ENCODE measurements around the gene CMTM5.

CMTM5 gene

DNA sequence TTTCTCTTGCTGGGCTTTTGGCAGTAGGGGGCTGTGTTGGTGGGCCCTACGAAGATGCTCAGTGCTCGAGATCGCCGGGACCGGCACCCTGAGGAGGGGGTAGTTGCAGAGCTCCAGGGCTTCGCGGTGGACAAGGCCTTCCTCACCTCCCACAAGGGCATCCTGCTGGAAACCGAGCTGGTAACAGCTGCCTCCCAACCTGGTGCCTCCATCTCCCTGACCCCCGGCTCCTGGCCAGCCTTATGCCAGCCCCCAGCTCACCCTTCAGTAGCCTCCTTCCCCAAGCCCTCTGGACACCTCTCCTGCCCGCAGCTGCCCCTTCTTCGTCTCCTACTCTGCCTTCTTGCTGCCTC lies 328 bp downstream of the CMTM5 start:
- DNase-seq (ENCODE audit: low spot score in 2 of 2) = no peak
- Mint-ChIP-seq H3K36me3 (ENCODE audit: insufficient read depth) (peaks cover 1% of the 10 kb centered on the region), H3K4me3 (no peak overlapping the region), H3K4me1 (no peaks in the 10 kb centered on the region), H3K27ac (ENCODE audit: low read depth) (no peak overlapping the region), H3K27me3 (peaks cover 46% of the 10 kb centered on the region), H3K9me3 (no peaks in the 10 kb centered on the region)
- no peak for ATAC-seq (replicated peaks; ENCODE audit: extremely low read depth, poor library complexity, severe bottlenecking)

DNA sequence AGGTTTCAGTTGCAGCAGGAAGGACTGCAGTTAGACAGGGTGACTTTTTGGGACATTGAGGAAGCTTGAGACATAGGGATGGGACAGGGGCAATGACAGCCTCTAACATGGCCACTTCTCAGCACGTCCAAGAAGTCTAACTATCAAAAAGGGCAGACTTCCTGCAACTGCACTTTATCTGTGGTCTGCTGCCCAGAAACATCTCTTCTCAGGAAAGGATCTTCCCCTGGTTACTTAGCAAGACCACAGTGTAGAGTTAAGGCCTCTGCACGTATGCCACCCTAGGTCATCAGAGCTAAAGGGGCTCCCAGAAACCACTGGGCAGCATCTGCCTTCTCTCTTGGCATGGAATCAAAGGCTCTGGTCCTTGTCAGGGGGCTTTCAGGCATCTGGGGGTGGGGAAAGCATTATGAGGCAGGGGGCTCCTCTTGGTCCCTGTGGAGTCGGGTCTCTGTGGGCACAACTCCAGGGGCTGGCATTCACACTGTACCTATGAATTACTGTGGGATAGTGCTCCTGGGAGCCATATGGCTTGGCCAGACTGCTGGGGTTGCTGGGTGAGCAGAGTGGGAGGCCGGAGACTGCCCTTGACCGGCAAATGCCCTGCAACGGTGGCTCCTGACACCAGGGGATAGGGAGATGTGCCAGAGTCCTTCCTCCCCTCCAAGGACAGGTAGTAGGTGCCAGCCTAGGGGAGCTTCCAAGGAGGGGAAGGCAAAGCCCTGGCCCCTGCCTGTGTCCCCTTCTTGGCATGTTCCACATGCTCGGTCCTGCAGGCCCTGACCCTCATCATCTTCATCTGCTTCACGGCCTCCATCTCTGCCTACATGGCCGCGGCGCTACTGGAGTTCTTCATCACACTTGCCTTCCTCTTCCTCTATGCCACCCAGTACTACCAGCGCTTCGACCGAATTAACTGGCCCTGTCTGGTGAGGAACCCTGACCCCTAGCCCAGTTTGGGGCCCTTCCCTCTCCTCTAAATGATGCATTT lies 1.0 kb downstream of the CMTM5 start:
- H3K27ac Mint-ChIP-seq (ENCODE audit: low read depth) = no peak overlapping the region
- no peaks in the 10 kb centered on the region for H3K4me1 Mint-ChIP-seq
- H3K4me3 Mint-ChIP-seq = no peak overlapping the region
- no peak for ATAC-seq (replicated peaks; ENCODE audit: extremely low read depth, poor library complexity, severe bottlenecking)
- H3K9me3 Mint-ChIP-seq = no peaks in the 10 kb centered on the region
- peaks cover 53% of the 10 kb centered on the region for H3K27me3 Mint-ChIP-seq
- peaks cover 4% of the 10 kb centered on the region for H3K36me3 Mint-ChIP-seq (ENCODE audit: insufficient read depth)
- no peak for DNase-seq (ENCODE audit: low spot score in 2 of 2)

DNA sequence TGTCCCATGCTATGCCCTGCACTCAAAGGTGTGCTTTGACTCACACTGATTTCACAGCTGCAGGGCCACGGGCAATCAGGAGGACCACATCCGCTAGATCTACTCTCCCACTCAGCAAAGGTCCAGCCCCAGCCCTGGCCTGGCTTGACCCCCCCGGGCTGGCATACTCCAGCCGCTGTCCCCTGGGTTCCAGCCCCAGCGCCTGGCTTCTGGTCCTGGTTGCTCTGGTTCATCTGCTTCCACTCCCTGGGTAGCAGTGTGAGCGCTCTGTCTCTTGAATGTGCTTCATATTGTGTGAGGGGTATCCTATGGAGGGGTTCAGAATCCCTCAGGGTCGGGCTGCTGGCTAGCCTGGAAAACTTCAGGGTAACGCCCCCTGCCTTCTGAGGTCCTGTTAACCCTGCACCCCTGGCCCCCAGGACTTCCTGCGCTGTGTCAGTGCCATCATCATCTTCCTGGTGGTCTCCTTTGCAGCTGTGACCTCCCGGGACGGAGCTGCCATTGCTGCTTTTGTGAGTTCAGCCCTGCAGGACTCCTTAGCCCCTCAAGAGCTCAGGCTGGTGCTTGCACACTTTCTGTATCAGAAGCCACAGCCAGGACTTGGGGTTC lies 1.9 kb downstream of the CMTM5 start:
- Mint-ChIP-seq H3K4me3 (no peak overlapping the region), H3K9me3 (no peaks in the 10 kb centered on the region), H3K27ac (ENCODE audit: low read depth) (no peak overlapping the region), H3K27me3 (peaks cover 55% of the 10 kb centered on the region), H3K36me3 (ENCODE audit: insufficient read depth) (peaks cover 3% of the 10 kb centered on the region), H3K4me1 (no peaks in the 10 kb centered on the region)
- ATAC-seq (replicated peaks; ENCODE audit: extremely low read depth, poor library complexity, severe bottlenecking) = no peak
- DNase-seq (ENCODE audit: low spot score in 2 of 2) = no peak

DNA sequence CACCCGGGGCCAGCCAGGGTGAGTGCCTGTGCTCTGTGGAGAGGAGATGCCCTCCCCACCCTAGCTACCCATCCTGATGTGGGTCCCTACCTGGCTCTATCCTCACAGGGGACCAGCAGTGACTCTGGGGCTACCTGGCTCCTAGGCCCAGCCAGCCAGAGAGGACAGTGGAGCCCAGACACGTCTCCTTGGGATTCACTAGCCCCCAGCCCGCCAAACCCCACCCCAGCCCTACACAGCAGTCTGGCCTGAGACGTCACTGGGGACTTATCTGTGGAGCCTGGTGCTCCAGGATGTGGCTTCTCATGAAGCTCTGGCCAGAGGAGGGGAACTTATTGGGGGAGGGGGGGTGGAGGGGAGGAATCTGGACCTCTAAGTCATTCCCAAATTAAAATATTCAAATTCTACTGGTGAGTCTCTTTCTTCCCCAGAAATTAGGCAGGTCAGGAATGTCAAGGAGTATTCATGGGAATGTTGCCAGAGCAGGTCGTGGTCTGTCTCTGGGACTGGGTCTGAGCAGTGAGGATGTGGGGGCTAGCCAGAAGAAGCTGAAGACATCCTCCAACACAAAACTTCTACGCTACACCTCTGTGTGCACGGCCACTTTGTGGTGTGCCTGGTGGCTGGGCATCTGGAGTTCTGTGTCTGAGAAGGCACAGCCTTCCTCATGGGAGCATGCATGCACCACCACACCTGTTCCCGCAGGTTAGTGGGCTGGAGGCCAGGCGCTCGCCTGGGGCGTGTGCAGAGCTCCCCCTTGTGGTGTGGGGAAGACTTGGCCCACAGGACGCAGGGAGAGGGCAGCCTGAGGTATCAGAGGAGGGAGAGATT lies 2.7 kb downstream of the CMTM5 start:
- Mint-ChIP-seq H3K9me3 (no peaks in the 10 kb centered on the region), H3K4me3 (no peak overlapping the region), H3K4me1 (no peaks in the 10 kb centered on the region), H3K36me3 (ENCODE audit: insufficient read depth) (peaks cover 3% of the 10 kb centered on the region), H3K27ac (ENCODE audit: low read depth) (no peak overlapping the region), H3K27me3 (peaks cover 62% of the 10 kb centered on the region)
- ATAC-seq (replicated peaks; ENCODE audit: extremely low read depth, poor library complexity, severe bottlenecking) (peak; percentile 62), DNase-seq (ENCODE audit: low spot score in 2 of 2) (peak; percentile 32 to 44)

DNA sequence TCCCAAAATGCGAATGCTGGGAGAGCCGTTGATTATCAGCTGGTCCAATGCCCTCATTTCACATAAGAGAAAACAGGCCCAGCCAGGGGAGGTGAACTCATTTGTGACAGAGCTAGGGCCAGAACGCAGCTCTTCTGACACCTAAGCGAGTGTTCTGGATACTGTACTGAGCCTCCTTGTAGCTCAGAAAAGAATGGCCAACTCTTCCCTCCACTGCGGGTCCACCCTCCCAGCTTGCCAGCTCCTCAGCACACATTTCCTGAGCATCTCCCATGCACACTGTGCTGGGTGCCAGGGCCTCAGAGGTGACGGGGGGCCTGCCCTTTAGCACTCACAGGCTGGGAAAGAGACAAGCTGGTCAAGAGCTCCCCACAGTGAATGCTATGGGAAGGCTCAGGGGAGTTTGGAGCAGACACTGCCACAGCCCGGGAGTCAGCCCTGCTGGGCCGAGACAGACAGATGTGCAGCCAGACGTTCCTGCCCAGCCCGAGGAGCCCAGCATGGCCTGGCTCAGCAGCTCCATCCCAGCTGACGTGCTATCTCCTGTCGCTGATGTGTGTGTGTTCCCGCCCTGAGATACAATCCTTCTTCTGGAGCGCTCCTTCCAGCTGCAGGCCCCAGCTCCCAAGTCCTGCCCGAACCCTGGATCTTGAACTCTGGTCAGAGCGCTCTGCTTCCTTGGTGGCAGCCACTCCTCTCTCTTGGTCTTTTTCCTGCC lies 3.5 kb downstream of the CMTM5 start:
- Mint-ChIP-seq H3K36me3 (ENCODE audit: insufficient read depth) (peaks cover 3% of the 10 kb centered on the region), H3K27ac (ENCODE audit: low read depth) (no peak overlapping the region), H3K4me3 (no peak overlapping the region), H3K9me3 (no peaks in the 10 kb centered on the region), H3K4me1 (no peaks in the 10 kb centered on the region), H3K27me3 (peaks cover 65% of the 10 kb centered on the region)
- DNase-seq (ENCODE audit: low spot score in 2 of 2) = no peak
- ATAC-seq (replicated peaks; ENCODE audit: extremely low read depth, poor library complexity, severe bottlenecking) = no peak

DNA sequence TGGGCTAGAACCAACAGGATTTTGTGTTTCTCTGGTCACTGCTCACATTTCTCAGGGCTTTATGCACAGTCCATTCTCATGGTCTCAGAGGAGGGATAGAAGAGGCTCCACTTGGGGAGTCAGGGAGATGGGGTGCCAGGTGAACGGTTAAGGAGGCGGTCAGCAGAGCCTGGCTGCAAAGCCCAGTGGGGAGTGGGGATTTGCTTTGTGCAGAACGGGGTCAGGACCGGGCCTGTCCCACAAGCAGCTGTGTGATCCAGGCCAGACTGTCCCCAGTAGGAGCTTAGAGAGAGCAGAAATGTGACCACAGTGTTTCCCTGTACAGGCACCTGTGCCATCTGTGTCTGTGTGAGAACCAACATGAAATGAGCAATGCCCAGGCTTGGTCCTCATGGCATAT lies 4.1 kb downstream of the CMTM5 start:
- ATAC-seq (replicated peaks; ENCODE audit: extremely low read depth, poor library complexity, severe bottlenecking) = no peak
- Mint-ChIP-seq H3K27me3 (peaks cover 65% of the 10 kb centered on the region), H3K27ac (ENCODE audit: low read depth) (no peak overlapping the region), H3K9me3 (no peaks in the 10 kb centered on the region), H3K4me3 (no peak overlapping the region), H3K4me1 (no peaks in the 10 kb centered on the region), H3K36me3 (ENCODE audit: insufficient read depth) (peaks cover 3% of the 10 kb centered on the region)
- DNase-seq (ENCODE audit: low spot score in 2 of 2) = no peak

DNA sequence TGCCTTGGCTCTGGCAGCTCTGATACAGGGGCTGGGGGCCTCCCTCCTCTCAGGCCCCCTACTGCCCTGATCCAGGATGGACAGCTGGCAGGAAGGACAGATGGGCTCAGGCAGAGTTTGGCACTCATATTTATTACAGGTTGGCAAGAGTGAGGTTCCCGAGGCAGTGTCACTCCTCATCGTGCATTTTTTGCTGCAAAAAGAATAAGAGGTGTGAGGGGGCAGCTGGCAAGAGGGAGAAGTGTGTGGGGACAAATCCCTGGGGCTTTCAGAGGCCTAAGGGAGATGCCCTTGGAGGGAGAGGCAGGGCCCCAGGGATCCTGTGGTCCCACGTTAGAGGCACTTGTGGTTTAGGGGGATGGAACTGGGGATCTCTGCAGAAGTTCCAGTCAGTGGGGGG lies 5.0 kb downstream of the CMTM5 start:
- Mint-ChIP-seq H3K4me1 (no peaks in the 10 kb centered on the region), H3K27me3 (peaks cover 63% of the 10 kb centered on the region), H3K4me3 (no peak overlapping the region), H3K36me3 (ENCODE audit: insufficient read depth) (peaks cover 3% of the 10 kb centered on the region), H3K9me3 (no peaks in the 10 kb centered on the region), H3K27ac (ENCODE audit: low read depth) (no peak overlapping the region)
- DNase-seq (ENCODE audit: low spot score in 2 of 2) (no peak), ATAC-seq (replicated peaks; ENCODE audit: extremely low read depth, poor library complexity, severe bottlenecking) (no peak)

DNA sequence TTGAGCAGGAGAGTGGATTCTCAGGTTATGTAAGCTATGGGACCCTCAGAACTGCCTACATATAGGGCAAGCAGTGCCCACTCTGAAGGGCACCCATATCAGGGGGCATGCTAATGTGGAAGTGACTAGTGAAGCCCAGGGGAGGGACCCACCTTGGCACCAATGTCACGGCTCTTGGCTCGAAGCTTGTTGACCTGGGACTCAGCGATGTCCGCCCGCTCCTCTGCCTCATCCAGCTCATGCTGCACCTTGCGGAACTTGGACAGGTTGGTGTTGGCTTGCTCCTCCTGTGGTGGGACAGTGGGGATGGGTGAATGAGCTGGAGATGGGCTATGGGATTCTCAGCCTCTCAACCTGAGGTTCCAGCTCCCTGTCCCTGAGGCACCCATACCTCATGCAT lies 5.4 kb downstream of the CMTM5 start:
- DNase-seq (ENCODE audit: low spot score in 2 of 2) (no peak), ATAC-seq (replicated peaks; ENCODE audit: extremely low read depth, poor library complexity, severe bottlenecking) (no peak)
- no peak overlapping the region for H3K4me3 Mint-ChIP-seq
- no peaks in the 10 kb centered on the region for H3K9me3 Mint-ChIP-seq
- H3K36me3 Mint-ChIP-seq (ENCODE audit: insufficient read depth) = peaks cover 3% of the 10 kb centered on the region
- H3K27me3 Mint-ChIP-seq = peaks cover 61% of the 10 kb centered on the region
- H3K27ac Mint-ChIP-seq (ENCODE audit: low read depth) = no peak overlapping the region
- no peaks in the 10 kb centered on the region for H3K4me1 Mint-ChIP-seq

DNA sequence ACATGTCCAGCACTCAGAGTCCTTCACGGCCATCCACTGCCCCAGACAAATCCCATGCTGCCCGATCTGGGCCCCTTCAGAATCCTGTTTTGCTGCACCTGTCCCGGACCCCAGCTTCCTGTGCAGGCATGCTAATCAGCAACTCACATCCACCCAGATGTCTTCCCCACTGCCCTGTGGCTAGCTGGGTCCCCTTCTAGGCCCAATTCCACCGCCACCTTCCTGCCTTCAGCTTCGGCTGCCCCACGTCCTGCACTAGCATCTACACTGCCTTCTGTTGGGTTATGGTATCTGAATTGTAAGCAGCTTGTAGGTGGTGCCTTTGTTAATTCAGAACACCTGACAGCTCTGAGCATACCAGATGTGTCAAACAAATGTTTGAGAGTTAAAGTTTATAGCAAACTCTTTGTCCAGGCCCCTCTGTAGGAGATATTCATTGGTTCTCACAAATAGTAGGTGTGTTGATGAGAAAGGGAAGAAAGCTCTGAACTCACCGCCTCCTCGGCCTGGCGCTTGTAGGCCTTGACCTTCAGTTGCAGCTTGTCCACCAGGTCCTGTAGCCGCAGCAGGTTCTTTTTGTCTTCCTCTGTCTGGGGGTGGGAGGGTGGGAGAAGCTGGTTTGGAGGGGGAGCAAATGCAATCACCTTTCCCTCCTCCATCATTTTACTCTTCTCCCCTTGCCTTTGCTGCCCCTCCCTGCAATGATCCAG lies 6.0 kb downstream of the CMTM5 start:
- ATAC-seq (replicated peaks; ENCODE audit: extremely low read depth, poor library complexity, severe bottlenecking) = no peak

DNA sequence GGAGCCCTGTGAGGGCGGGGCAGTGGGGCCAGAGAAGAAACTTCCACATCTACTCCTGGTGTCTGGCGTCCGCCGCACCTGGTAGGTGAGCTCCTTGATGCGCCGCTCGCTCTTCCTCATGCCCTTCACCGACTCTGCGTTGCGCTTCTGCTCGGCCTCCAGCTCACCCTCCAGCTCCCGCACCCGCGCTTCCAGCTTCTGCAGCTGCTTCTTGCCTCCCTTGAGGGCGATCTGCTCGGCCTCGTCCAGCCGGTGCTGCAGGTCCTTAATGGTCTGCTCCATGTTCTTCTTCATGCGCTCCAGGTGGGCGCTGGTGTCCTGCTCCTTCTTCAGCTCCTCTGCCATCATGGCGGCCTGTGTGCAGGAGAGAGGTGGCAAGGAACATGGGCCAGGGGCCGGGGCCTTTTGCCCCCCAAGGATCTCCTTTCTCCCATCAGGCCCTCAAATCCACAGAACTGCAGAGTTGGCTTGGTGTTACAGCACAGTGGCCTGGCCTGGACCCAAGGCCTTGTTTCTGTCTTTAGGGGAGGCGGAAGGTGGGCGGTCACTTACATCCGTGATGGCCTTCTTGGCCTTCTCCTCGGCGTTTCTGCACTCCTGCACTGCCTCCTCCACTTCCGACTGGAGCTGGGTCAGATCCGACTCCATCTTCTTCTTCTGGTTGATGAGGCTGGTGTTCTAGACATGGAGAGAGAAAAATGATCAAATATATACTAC lies 7.7 kb downstream of the CMTM5 start:
- Mint-ChIP-seq H3K27ac (ENCODE audit: low read depth) (no peak overlapping the region), H3K36me3 (ENCODE audit: insufficient read depth) (peaks cover 3% of the 10 kb centered on the region), H3K4me3 (no peak overlapping the region), H3K27me3 (peaks cover 63% of the 10 kb centered on the region), H3K9me3 (no peaks in the 10 kb centered on the region), H3K4me1 (no peaks in the 10 kb centered on the region)
- ATAC-seq (replicated peaks; ENCODE audit: extremely low read depth, poor library complexity, severe bottlenecking) (no peak), DNase-seq (ENCODE audit: low spot score in 2 of 2) (no peak)

More for the DNA sequence above, 6.0 kb downstream of the CMTM5 start:
- DNase-seq (ENCODE audit: low spot score in 2 of 2) = no peak
- Mint-ChIP-seq H3K4me1 (no peaks in the 10 kb centered on the region), H3K4me3 (no peak overlapping the region), H3K9me3 (no peaks in the 10 kb centered on the region), H3K27ac (ENCODE audit: low read depth) (no peak overlapping the region), H3K27me3 (peaks cover 61% of the 10 kb centered on the region), H3K36me3 (ENCODE audit: insufficient read depth) (peaks cover 3% of the 10 kb centered on the region)

DNA sequence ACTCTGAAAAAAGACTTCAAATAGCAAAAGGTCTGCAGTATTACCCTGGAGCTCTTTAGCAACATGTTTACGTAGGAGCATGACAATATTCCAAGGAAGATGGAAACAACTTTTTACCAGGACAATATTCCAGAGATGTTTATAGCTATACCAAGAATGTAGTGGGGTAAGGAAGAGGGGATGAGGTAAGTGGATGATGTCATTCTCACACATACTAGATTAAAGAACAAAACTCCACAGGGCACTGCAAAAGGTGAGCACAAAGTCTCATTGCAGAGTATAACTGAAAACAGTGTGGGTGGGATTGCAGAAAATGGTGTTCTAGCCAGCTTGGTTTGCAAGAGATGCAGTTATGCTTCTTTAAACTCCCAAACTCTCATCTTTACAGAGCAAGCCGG lies 8.4 kb downstream of the CMTM5 start:
- no peak for ATAC-seq (replicated peaks; ENCODE audit: extremely low read depth, poor library complexity, severe bottlenecking)
- Mint-ChIP-seq H3K27ac (ENCODE audit: low read depth) (no peak overlapping the region), H3K4me1 (no peaks in the 10 kb centered on the region), H3K4me3 (no peak overlapping the region), H3K36me3 (ENCODE audit: insufficient read depth) (peaks cover 3% of the 10 kb centered on the region), H3K27me3 (peaks cover 70% of the 10 kb centered on the region), H3K9me3 (no peaks in the 10 kb centered on the region)
- DNase-seq (ENCODE audit: low spot score in 2 of 2) = no peak
